ENCODE results near the gene GRIA3.

Gene GRIA3

GRCh38 chrX:123157586-123157985, 26.5 kb upstream of the GRIA3 start:
- Mint-ChIP-seq H3K9me3 (peaks cover 50% of the 10 kb centered on the region), H3K4me3 (no peak overlapping the region), H3K4me1 (no peaks in the 10 kb centered on the region), H3K27me3 (ENCODE audit: low read depth, poor library complexity) (peaks cover 2% of the 10 kb centered on the region), H3K27ac (no peak overlapping the region), H3K36me3 (ENCODE audit: low read depth) (peaks cover 4% of the 10 kb centered on the region)
- no peak for TF ChIP-seq CTCF (IDR thresholded peaks at IDR 0.05)
- DNase-seq: no peak

GRCh38 chrX:123159403-123159802, 24.7 kb upstream of the GRIA3 start:
- peaks cover 2% of the 10 kb centered on the region for H3K27me3 Mint-ChIP-seq (ENCODE audit: low read depth, poor library complexity)
- no peak for TF ChIP-seq CTCF (IDR thresholded peaks at IDR 0.05)
- no peak for DNase-seq
- no peak overlapping the region for H3K4me3 Mint-ChIP-seq
- H3K36me3 Mint-ChIP-seq (ENCODE audit: low read depth): peaks cover 4% of the 10 kb centered on the region
- H3K9me3 Mint-ChIP-seq: peaks cover 56% of the 10 kb centered on the region
- H3K27ac Mint-ChIP-seq: no peak overlapping the region
- no peaks in the 10 kb centered on the region for H3K4me1 Mint-ChIP-seq

GRCh38 chrX:123167621-123168020, 16.5 kb upstream of the GRIA3 start:
- no peak for TF ChIP-seq CTCF (IDR thresholded peaks at IDR 0.05)
- H3K4me3 Mint-ChIP-seq: no peak overlapping the region

GRCh38 chrX:123169247-123169901, 14.7 kb upstream of the GRIA3 start:
- no peak overlapping the region for H3K4me3 Mint-ChIP-seq
- peaks cover 43% of the 10 kb centered on the region for H3K9me3 Mint-ChIP-seq
- H3K27me3 Mint-ChIP-seq (ENCODE audit: low read depth, poor library complexity): no peaks in the 10 kb centered on the region
- H3K36me3 Mint-ChIP-seq (ENCODE audit: low read depth): no peaks in the 10 kb centered on the region
- peaks cover 9% of the 10 kb centered on the region for H3K4me1 Mint-ChIP-seq
- no peak overlapping the region for H3K27ac Mint-ChIP-seq
- DNase-seq: no peak
- TF ChIP-seq CTCF (IDR thresholded peaks at IDR 0.05): no peak

More at GRCh38 chrX:123167621-123168020, 16.5 kb upstream of the GRIA3 start:
- Mint-ChIP-seq H3K27ac (no peak overlapping the region), H3K4me1 (peaks cover 9% of the 10 kb centered on the region), H3K9me3 (peaks cover 43% of the 10 kb centered on the region), H3K36me3 (ENCODE audit: low read depth) (no peaks in the 10 kb centered on the region), H3K27me3 (ENCODE audit: low read depth, poor library complexity) (no peaks in the 10 kb centered on the region)
- no peak for DNase-seq

DNA sequence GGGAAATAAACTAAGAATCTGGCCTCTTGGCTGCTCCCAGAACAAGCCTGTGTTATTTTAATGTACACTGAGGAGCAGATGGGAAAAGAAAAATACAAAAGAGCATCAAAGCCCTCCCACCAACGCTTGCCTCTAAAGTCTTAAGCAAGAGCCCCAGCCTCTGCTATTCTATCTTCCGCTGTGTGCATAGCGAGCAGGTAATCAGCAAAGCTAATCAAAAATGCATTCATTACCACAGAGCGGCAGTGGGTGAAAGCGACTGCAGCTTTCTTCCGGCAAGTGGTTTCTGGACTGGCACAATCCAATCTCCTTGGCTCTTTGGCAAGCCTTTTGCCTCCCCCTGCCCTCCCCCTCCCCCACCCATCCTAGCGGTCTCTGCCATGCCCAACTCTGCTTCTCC, 13.5 kb upstream of the GRIA3 start:
- TF ChIP-seq CTCF (IDR thresholded peaks at IDR 0.05): no peak
- peaks cover 9% of the 10 kb centered on the region for H3K4me1 Mint-ChIP-seq
- peaks cover 41% of the 10 kb centered on the region for H3K9me3 Mint-ChIP-seq
- no peak overlapping the region for H3K4me3 Mint-ChIP-seq
- no peaks in the 10 kb centered on the region for H3K27me3 Mint-ChIP-seq (ENCODE audit: low read depth, poor library complexity)
- no peak for DNase-seq
- H3K27ac Mint-ChIP-seq: no peak overlapping the region
- H3K36me3 Mint-ChIP-seq (ENCODE audit: low read depth): no peaks in the 10 kb centered on the region

- no peak for DNase-seq
- H3K4me1 Mint-ChIP-seq: peaks cover 9% of the 10 kb centered on the region
- no peak overlapping the region for H3K27ac Mint-ChIP-seq
- no peak for TF ChIP-seq CTCF (IDR thresholded peaks at IDR 0.05)
- H3K4me3 Mint-ChIP-seq: no peak overlapping the region
- no peaks in the 10 kb centered on the region for H3K36me3 Mint-ChIP-seq (ENCODE audit: low read depth)
- no peaks in the 10 kb centered on the region for H3K27me3 Mint-ChIP-seq (ENCODE audit: low read depth, poor library complexity)
- peaks cover 38% of the 10 kb centered on the region for H3K9me3 Mint-ChIP-seq
Observed at GRCh38 chrX:123171781-123172180, 12.3 kb upstream of the GRIA3 start.
